IMR-90 (cell line): Measurements from ENCODE around the gene HNRNPH1. TPM values are rescaled to one million over a fixed set of nuclear protein-coding genes. Genes with fewer than 3 reads are reported as not detected.

Source experiments
- ATAC-seq: fragments of 200-7000 bp; cut with Tn5 transposase; 2 replicates; pipeline ENCODE4 v1.9.1; 2020; ENCODE audit warnings: low read depth, mild to moderate bottlenecking, moderate library complexity
- BruUV-seq: library from RNA; stranded (reverse); fragments of 400-500 nt; replicated peaks from 2 replicates; lab custom pipeline; 2021; lab: Mats Ljungman, UMichigan
- CTCF ChIA-PET: fragments of 300-600 bp; formaldehyde crosslinking; extraction: SDS; loops from one replicate; lab custom pipeline; 2021; ENCODE audit warnings: antibody characterized with exemption; lab: Yijun Ruan, JAX
- POLR2A ChIA-PET: fragments of 300-600 bp; sonication (Branson Sonifier 250); formaldehyde crosslinking; loops from one replicate; lab custom pipeline; 2022; ENCODE audit warnings: antibody characterized with exemption; ENCODE audit not compliant: unreplicated experiment; lab: Charles Lee
- DNase-seq: peaks from one replicate; pipeline ENCODE4 v3.0.0; 2013
- H2AFZ ChIP-seq: replicated peaks from 2 replicates; pipeline ENCODE3; 2013; ENCODE audit warnings: low read length, mild to moderate bottlenecking; ENCODE audit not compliant: poor library complexity
- H2AK5ac ChIP-seq: 2 replicates; pipeline ENCODE4 v1.6.1; 2013; ENCODE audit warnings: low read depth, low read length, inconsistent platforms
- H2AK9ac ChIP-seq: replicated peaks from 2 replicates; pipeline ENCODE3; 2013; ENCODE audit warnings: mild to moderate bottlenecking, low read depth, low read length, moderate library complexity; ENCODE audit not compliant: poor library complexity
- H2BK120ac ChIP-seq: 2 replicates; pipeline ENCODE4 v1.6.1; 2013; ENCODE audit warnings: low read depth, low read length, inconsistent platforms
- H2BK15ac ChIP-seq: 3 replicates; pipeline ENCODE4 v1.6.1; 2013; ENCODE audit warnings: low read depth, low read length, inconsistent platforms
- H2BK20ac ChIP-seq: 2 replicates; pipeline ENCODE4 v1.6.1; 2013; ENCODE audit warnings: low read depth, mild to moderate bottlenecking, inconsistent platforms, low read length, moderate library complexity
- H2BK5ac ChIP-seq: 2 replicates; pipeline ENCODE4 v1.6.1; 2013; ENCODE audit warnings: mild to moderate bottlenecking, low read depth, low read length, inconsistent platforms; ENCODE audit not compliant: poor library complexity, severe bottlenecking
- H3K14ac ChIP-seq: replicated peaks from 2 replicates; pipeline ENCODE4 v1.6.1; 2013; ENCODE audit warnings: low read depth, low read length, inconsistent platforms
- H3K18ac ChIP-seq: 2 replicates; pipeline ENCODE4 v1.6.1; 2013; ENCODE audit warnings: low read depth, low read length, control low read depth
- H3K23ac ChIP-seq: 2 replicates; pipeline ENCODE4 v1.6.1; 2013; ENCODE audit warnings: low read depth, low read length, inconsistent platforms
- H3K27ac ChIP-seq: 2 replicates; pipeline ENCODE4 v1.5.1; 2013; ENCODE audit warnings: mild to moderate bottlenecking, control low read depth, low read length; ENCODE audit not compliant: insufficient read depth
- H3K27me3 ChIP-seq: 2 replicates; pipeline ENCODE4 v1.6.1; 2013; ENCODE audit warnings: low read length; ENCODE audit not compliant: control insufficient read depth, insufficient read depth
- H3K36me3 ChIP-seq: 2 replicates; pipeline ENCODE4 v1.6.1; 2013; ENCODE audit warnings: low read length, mixed read lengths; ENCODE audit not compliant: control insufficient read depth, insufficient read depth
- H3K4ac ChIP-seq: 2 replicates; pipeline ENCODE4 v1.6.1; 2013; ENCODE audit warnings: low read depth, low read length, inconsistent platforms
- H3K4me1 ChIP-seq: 2 replicates; pipeline ENCODE4 v1.6.1; 2013; ENCODE audit warnings: low read length, mixed read lengths; ENCODE audit not compliant: control insufficient read depth, insufficient read depth
- H3K4me2 ChIP-seq: 2 replicates; pipeline ENCODE4 v1.6.1; 2013; ENCODE audit warnings: low read depth, mild to moderate bottlenecking, control low read depth, low read length, moderate library complexity
- H3K4me3 ChIP-seq: 2 replicates; pipeline ENCODE4 v1.5.1; 2013; ENCODE audit warnings: low read depth, mild to moderate bottlenecking, control low read depth, low read length, moderate library complexity; ENCODE audit not compliant: insufficient read depth
- H3K56ac ChIP-seq: 2 replicates; pipeline ENCODE4 v1.6.1; 2013; ENCODE audit warnings: low read length, inconsistent platforms; ENCODE audit not compliant: insufficient read depth; ENCODE audit errors: extremely low read depth
- H3K79me1 ChIP-seq, 2 experiments: 2 replicates each; pipeline ENCODE4 v1.6.1; 2013; ENCODE audit warnings: low read length in 2 of 2, inconsistent platforms in 1 of 2, low read depth in 1 of 2
- H3K9ac ChIP-seq: 2 replicates; pipeline ENCODE4 v1.6.1; 2013; ENCODE audit warnings: low read depth, low read length, control low read depth
- H3K9me1 ChIP-seq: 2 replicates; pipeline ENCODE4 v1.6.1; 2013; ENCODE audit warnings: low read length, inconsistent platforms; ENCODE audit not compliant: insufficient read depth
- H3K9me3 ChIP-seq: 2 replicates; pipeline ENCODE4 v1.6.1; 2013; ENCODE audit warnings: low read length; ENCODE audit not compliant: control insufficient read depth, insufficient read depth
- H4K20me1 ChIP-seq: 2 replicates; pipeline ENCODE4 v1.6.1; 2013; ENCODE audit warnings: low read length, inconsistent platforms; ENCODE audit not compliant: insufficient read depth
- H4K5ac ChIP-seq: 2 replicates; pipeline ENCODE4 v1.6.1; 2013; ENCODE audit warnings: mild to moderate bottlenecking, low read depth, low read length, control low read depth
- H4K8ac ChIP-seq, 2 experiments: 2 replicates each; pipeline ENCODE4 v1.6.1; 2013; ENCODE audit warnings: low read depth in 2 of 2, low read length in 2 of 2, control low read depth in 1 of 2, inconsistent platforms in 1 of 2
- H4K91ac ChIP-seq: 2 replicates; pipeline ENCODE4 v1.6.1; 2013; ENCODE audit warnings: low read depth, low read length, inconsistent platforms; ENCODE audit not compliant: insufficient read depth
- CEBPB ChIP-seq: IDR thresholded peaks from 2 replicates; pipeline ENCODE4 v1.6.1; 2012; ENCODE audit warnings: low read depth, low read length, improper control_type of control experiment
- CHD1 ChIP-seq: IDR thresholded peaks from 2 replicates; pipeline ENCODE4 v1.6.1; 2012; ENCODE audit warnings: low read depth, low read length, improper control_type of control experiment
- ELK1 ChIP-seq: fragments of 150-350 bp; IDR thresholded peaks from 2 replicates; pipeline ENCODE4 v1.6.1; 2016; ENCODE audit warnings: low read depth, mild to moderate bottlenecking, low read length, moderate library complexity, borderline replicate concordance
- MAFK ChIP-seq: IDR thresholded peaks from 2 replicates; pipeline ENCODE4 v1.6.1; 2012; ENCODE audit warnings: low read depth, low read length, improper control_type of control experiment
- MAZ ChIP-seq: IDR thresholded peaks from 2 replicates; pipeline ENCODE4 v1.6.1; 2012; ENCODE audit warnings: low read depth, mild to moderate bottlenecking, low read length, improper control_type of control experiment, moderate library complexity, borderline replicate concordance
- MXI1 ChIP-seq: IDR thresholded peaks from 2 replicates; pipeline ENCODE4 v1.6.1; 2012; ENCODE audit warnings: low read depth, mild to moderate bottlenecking, low read length, moderate library complexity, borderline replicate concordance
- POLR2A ChIP-seq: IDR thresholded peaks from 2 replicates; pipeline ENCODE4 v1.6.1; 2012; ENCODE audit warnings: mild to moderate bottlenecking, low read depth, low read length
- RAD21 ChIP-seq: IDR thresholded peaks from 2 replicates; pipeline ENCODE4 v1.6.1; 2012; ENCODE audit warnings: low read length, improper control_type of control experiment
- RCOR1 ChIP-seq: IDR thresholded peaks from 2 replicates; pipeline ENCODE4 v1.6.1; 2012; ENCODE audit warnings: mild to moderate bottlenecking, low read length, improper control_type of control experiment; ENCODE audit not compliant: insufficient replicate concordance
- RFX5 ChIP-seq: IDR thresholded peaks from 2 replicates; pipeline ENCODE4 v1.8.0; 2012; ENCODE audit warnings: low read depth, mild to moderate bottlenecking, low read length, moderate library complexity
- USF2 ChIP-seq: fragments of 150-350 bp; IDR thresholded peaks from 2 replicates; pipeline ENCODE4 v1.6.1; 2017; ENCODE audit warnings: mild to moderate bottlenecking, antibody characterized with exemption, low read length, low read depth
- WGBS, 2 experiments: methylation state at CpG; one replicate each; pipeline versions ENCODE4 v1.1.5 to v1.1.7; 2013; ENCODE audit warnings: missing lambda C conversion rate in 2 of 2; ENCODE audit not compliant: insufficient read length in 1 of 2; ENCODE audit errors: extremely low coverage in 2 of 2; 5-methylcytosine and 5-hydroxymethylcytosine counted together
- dilution Hi-C: fragments of 300-500 bp; cut with HindIII; formaldehyde crosslinking; loops from one replicate; pipeline ENCODE4 v1.14.3; 2018; ENCODE audit warnings: low sequenced_read_pairs; ENCODE audit not compliant: unreplicated experiment
- in situ Hi-C: fragments of 300-500 bp; cut with MboI; formaldehyde crosslinking; loops from 3 replicates; pipeline ENCODE4 v1.14.3; 2019; ENCODE audit warnings: low sequenced_read_pairs, inconsistent platforms, mixed read lengths
- intact Hi-C: fragments of 100-400 bp; cut with micrococcal nuclease; formaldehyde crosslinking; loops from 2 replicates; pipeline ENCODE4 v1.10.0; 2022
- polyA plus RNA-seq, 3 experiments: library from polyadenylated mRNA; depleted of rRNA; stranded (reverse); fragments of >200 nt; gene quantifications; 2 replicates each; pipeline ENCODE4 v1.2.3, GENCODE V29; 2012; ENCODE audit warnings: low replicate concordance in 1 of 3
- total RNA-seq: library from RNA; depleted of rRNA; stranded (reverse); fragments of >200 nt; gene quantifications from 2 replicates; pipeline ENCODE4 v1.2.3, GENCODE V29; 2012

HNRNPH1 gene
- total and polyA plus RNA-seq, 2 of the 4 experiments (the other 2 are of a cell fraction), result 288 to 300 TPM

- no peak overlapping the region for H3K23ac ChIP-seq
- no peak overlapping the region for H3K14ac ChIP-seq
- intact Hi-C loops, result no loop called here
- DNase-seq (no peak), ATAC-seq (no peak; the same call in 1 of the 2 replicates)
- H4K20me1 ChIP-seq, result peaks cover 74% of the 10 kb centered on the region
- peaks cover 14 to 47% of the 10 kb centered on the region in 2 experiments for H3K79me1 ChIP-seq
- no peak overlapping the region for H3K4me2 ChIP-seq
- no peak overlapping the region for H4K8ac ChIP-seq
- dilution Hi-C loops, result no loop called here
- peaks cover 8% of the 10 kb centered on the region for H3K4me1 ChIP-seq
- POLR2A ChIA-PET, result no interaction called here
- no peak overlapping the region for H2BK20ac ChIP-seq
- H2BK120ac ChIP-seq, result no peak overlapping the region
- no peak overlapping the region for H3K56ac ChIP-seq
- no peak overlapping the region for H2BK15ac ChIP-seq
- H2BK5ac ChIP-seq, result no peak overlapping the region
- TF ChIP-seq ELK1, result no peak
- no peak for TF ChIP-seq RCOR1
- TF ChIP-seq MAZ, result no peak
- no peak for TF ChIP-seq CHD1
- TF ChIP-seq POLR2A, result no peak; the same call in 1 of the 2 replicates
- no peak for TF ChIP-seq RFX5
- TF ChIP-seq RAD21, result no peak
- TF ChIP-seq CEBPB, result no peak
- TF ChIP-seq MAFK, result no peak
- no peak for TF ChIP-seq MXI1
- TF ChIP-seq USF2, result no peak
- peaks cover 70% of the 10 kb centered on the region for H3K36me3 ChIP-seq
- H3K4ac ChIP-seq, result no peak overlapping the region
- H2AK9ac ChIP-seq, result peak overlapping the region; percentile 29
- no peak overlapping the region for H3K9ac ChIP-seq
- CTCF ChIA-PET, result no interaction called here
- H3K27ac ChIP-seq, result no peak overlapping the region
- H4K5ac ChIP-seq, result no peak overlapping the region
- no peaks in the 10 kb centered on the region for H3K27me3 ChIP-seq
- no peak overlapping the region for H2AK5ac ChIP-seq
- no CpG with 5 or more reads among the region's 5 CpGs for WGBS, 2 experiments
- H2AFZ ChIP-seq, result no peak overlapping the region
- no peak overlapping the region for H3K4me3 ChIP-seq
- H4K91ac ChIP-seq, result no peak overlapping the region
- no peaks in the 10 kb centered on the region for H3K9me3 ChIP-seq
- no peak overlapping the region for H3K18ac ChIP-seq
- H3K9me1 ChIP-seq, result peaks cover 3% of the 10 kb centered on the region; the same call in 1 of the 2 replicates
- in situ Hi-C loops, result no loop called here
- no TSS peak for BruUV-seq
These were observed 15.3 kb downstream of the HNRNPH1 start for GRCh38 chr5:179608131-179608581.
